AG04450 (cell line): Measurements from ENCODE around the gene DRAP1. TPM values are rescaled to one million over a fixed set of nuclear protein-coding genes. Genes with fewer than 3 reads are reported as not detected.
A peak's percentile ranks its signal among the peaks of the same experiment; 100 is the strongest.

ENCODE experiments used
- CTCF ChIA-PET: fragments of 300-600, 350-600 bp; formaldehyde crosslinking; extraction: SDS; loops from one replicate; lab custom pipeline; 2022; ENCODE audit warnings: antibody characterized with exemption, inconsistent platforms; lab: Charles Lee
- POLR2A ChIA-PET: fragments of 350-600 bp; formaldehyde crosslinking; extraction: SDS; loops from one replicate; lab custom pipeline; 2021; ENCODE audit warnings: antibody characterized with exemption, inconsistent platforms; lab: Yijun Ruan, JAX
- DNase-seq: peaks from one replicate; pipeline ENCODE4 v3.0.0-alpha.2; 2011; ENCODE audit warnings: low read depth, low spot score
- H3K27ac ChIP-seq: one replicate; pipeline ENCODE4 v1.5.1; 2012; ENCODE audit warnings: low read depth, low read length, control low read depth
- H3K27me3 ChIP-seq: one replicate; pipeline ENCODE4 v1.6.0; 2012; ENCODE audit warnings: low read length; ENCODE audit not compliant: control insufficient read depth, insufficient read depth
- H3K4me3 ChIP-seq: 2 replicates; pipeline ENCODE4 v1.5.1; 2011; ENCODE audit warnings: mild to moderate bottlenecking, low read depth, low read length, control low read depth
- H3K9me3 ChIP-seq: 2 replicates; pipeline ENCODE4 v1.5.1; 2012; ENCODE audit warnings: low read length; ENCODE audit not compliant: control insufficient read depth, insufficient read depth
- polyA plus RNA-seq: library from polyadenylated mRNA; depleted of rRNA; stranded (reverse); fragments of >200 nt; gene quantifications from 2 replicates; pipeline ENCODE4 v1.2.3, GENCODE V29; 2011
- TF ChIP-seq, protein P1 (sequence below): IDR thresholded peaks from 2 replicates; pipeline ENCODE4 v1.5.1; 2011; ENCODE audit warnings: low read depth, low read length, control low read depth, inconsistent platforms

The DRAP1 gene
- polyA plus RNA-seq, 1 experiment = 130 TPM

GRCh38 chr11:65954771-65955170 is 35.5 kb downstream of the DRAP1 start:
- Histone ChIP-seq H3K4me3 (no peak overlapping the region), H3K27ac (no peak overlapping the region), H3K27me3 (no peaks in the 10 kb centered on the region), H3K9me3 (no peaks in the 10 kb centered on the region; the same call in 1 of the 2 replicates)
- TF ChIP-seq, protein P1, sequence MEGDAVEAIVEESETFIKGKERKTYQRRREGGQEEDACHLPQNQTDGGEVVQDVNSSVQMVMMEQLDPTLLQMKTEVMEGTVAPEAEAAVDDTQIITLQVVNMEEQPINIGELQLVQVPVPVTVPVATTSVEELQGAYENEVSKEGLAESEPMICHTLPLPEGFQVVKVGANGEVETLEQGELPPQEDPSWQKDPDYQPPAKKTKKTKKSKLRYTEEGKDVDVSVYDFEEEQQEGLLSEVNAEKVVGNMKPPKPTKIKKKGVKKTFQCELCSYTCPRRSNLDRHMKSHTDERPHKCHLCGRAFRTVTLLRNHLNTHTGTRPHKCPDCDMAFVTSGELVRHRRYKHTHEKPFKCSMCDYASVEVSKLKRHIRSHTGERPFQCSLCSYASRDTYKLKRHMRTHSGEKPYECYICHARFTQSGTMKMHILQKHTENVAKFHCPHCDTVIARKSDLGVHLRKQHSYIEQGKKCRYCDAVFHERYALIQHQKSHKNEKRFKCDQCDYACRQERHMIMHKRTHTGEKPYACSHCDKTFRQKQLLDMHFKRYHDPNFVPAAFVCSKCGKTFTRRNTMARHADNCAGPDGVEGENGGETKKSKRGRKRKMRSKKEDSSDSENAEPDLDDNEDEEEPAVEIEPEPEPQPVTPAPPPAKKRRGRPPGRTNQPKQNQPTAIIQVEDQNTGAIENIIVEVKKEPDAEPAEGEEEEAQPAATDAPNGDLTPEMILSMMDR = no peak
- POLR2A ChIA-PET = no interaction called here
- DNase-seq = no peak
- CTCF ChIA-PET = interaction anchor here (0.7 to 1.7 kb wide), 5 partner anchors 27 to 70 kb away, joined by 3 to 8 read pairs (median 3); partner anchors contain the start of gene FIBP

GRCh38 chr11:65958291-65958690 is 39.1 kb downstream of the DRAP1 start:
- POLR2A ChIA-PET = no interaction called here
- H3K9me3 ChIP-seq = no peaks in the 10 kb centered on the region
- TF ChIP-seq, protein P1 = no peak
- H3K27ac ChIP-seq = no peak overlapping the region
- no peaks in the 10 kb centered on the region for H3K27me3 ChIP-seq
- CTCF ChIA-PET = interaction anchor here (0.9 to 1.1 kb wide), 2 partner anchors 70 to 73 kb away, joined by 5 read pairs; partner anchors contain the start of gene FIBP
- DNase-seq = no peak
- H3K4me3 ChIP-seq = no peak overlapping the region

GRCh38 chr11:65958774-65959420 is 39.7 kb downstream of the DRAP1 start:
- ChIA-PET POLR2A (no interaction called here), CTCF (interaction anchor here (0.9 to 1.1 kb wide), 2 partner anchors 71 to 74 kb away, joined by 5 read pairs; partner anchors contain the start of gene FIBP)
- Histone ChIP-seq H3K9me3 (no peaks in the 10 kb centered on the region), H3K27me3 (no peaks in the 10 kb centered on the region), H3K4me3 (no peak overlapping the region), H3K27ac (no peak overlapping the region)
- TF ChIP-seq, protein P1 = no peak
- no peak for DNase-seq

GRCh38 chr11:65960824-65961266 is 41.6 kb downstream of the DRAP1 start:
- Histone ChIP-seq H3K27me3 (no peaks in the 10 kb centered on the region), H3K4me3 (peak overlapping the region; percentile 89), H3K27ac (peak overlapping the region; percentile 85), H3K9me3 (no peaks in the 10 kb centered on the region; the same call in 1 of the 2 replicates)
- no peak for DNase-seq
- POLR2A ChIA-PET = interaction anchor here (0.7 to 1.6 kb wide), 7 partner anchors 10 to 307 kb away, joined by 3 to 8 read pairs (median 5); partner anchors contain the start of genes BANF1, CCDC85B and EIF1AD
- TF ChIP-seq, protein P1 = no peak
- CTCF ChIA-PET = interaction anchor here (2.6 to 3.1 kb wide), 2 partner anchors 72 to 76 kb away, joined by 8 to 21 read pairs; partner anchors contain the start of gene FIBP
